Lower lobe of right lung (tissue), 2 donors: ENCODE measurements around the gene CRIP1. TPM values are rescaled to one million over a fixed set of nuclear protein-coding genes. Genes with fewer than 3 reads are reported as not detected.

ENCODE experiments used
- ATAC-seq, 2 donors: fragments of 200-7000 bp; cut with Tn5 transposase; one replicate each; pipeline ENCODE4 v1.9.1; 2020 to 2022; ENCODE audit warnings: mild to moderate bottlenecking in 2 of 2, moderate library complexity in 2 of 2
- DNase-seq: peaks from one replicate; pipeline ENCODE4 v3.0.0-alpha.2; 2020
- H3K27ac ChIP-seq: fragments of 200-600 bp; one replicate; pipeline ENCODE4 v1.8.0; 2022
- H3K27me3 ChIP-seq: fragments of 200-600 bp; one replicate; pipeline ENCODE4 v1.8.0; 2022; ENCODE audit warnings: low read depth
- H3K36me3 ChIP-seq: fragments of 200-600 bp; one replicate; pipeline ENCODE4 v1.8.0; 2022; ENCODE audit warnings: mild to moderate bottlenecking
- H3K4me1 ChIP-seq: fragments of 200-600 bp; one replicate; pipeline ENCODE4 v1.8.0; 2022
- H3K4me3 ChIP-seq: fragments of 200-600 bp; one replicate; pipeline ENCODE4 v1.8.0; 2022; ENCODE audit warnings: mild to moderate bottlenecking
- H3K9me3 ChIP-seq: fragments of 200-600 bp; one replicate; pipeline ENCODE4 v1.8.0; 2022
- intact Hi-C: fragments of 100-400 bp; cut with DNase I; formaldehyde crosslinking; loops from one replicate; pipeline ENCODE4 v1.11.0; 2022
- total RNA-seq: library from RNA; stranded (reverse); fragmentation: NEBNext Ultra II Directional; extraction: Animal tissue kit (Norgen Biotek cat#: 25700); gene quantifications from one replicate; pipeline ENCODE4 v1.2.1, GENCODE V29; 2021
- TF ChIP-seq, protein P1 (sequence below): fragments of 200-600 bp; IDR thresholded peaks from one replicate; pipeline ENCODE4 v1.8.0; 2022; ENCODE audit warnings: antibody characterized with exemption, mild to moderate bottlenecking
- donor health status: DM: no; HTN: yes; CAD: no; lungs with severe emphysema.

CRIP1 gene
- total RNA-seq, 1 donor from 2014 or later, result 237 TPM

DNA sequence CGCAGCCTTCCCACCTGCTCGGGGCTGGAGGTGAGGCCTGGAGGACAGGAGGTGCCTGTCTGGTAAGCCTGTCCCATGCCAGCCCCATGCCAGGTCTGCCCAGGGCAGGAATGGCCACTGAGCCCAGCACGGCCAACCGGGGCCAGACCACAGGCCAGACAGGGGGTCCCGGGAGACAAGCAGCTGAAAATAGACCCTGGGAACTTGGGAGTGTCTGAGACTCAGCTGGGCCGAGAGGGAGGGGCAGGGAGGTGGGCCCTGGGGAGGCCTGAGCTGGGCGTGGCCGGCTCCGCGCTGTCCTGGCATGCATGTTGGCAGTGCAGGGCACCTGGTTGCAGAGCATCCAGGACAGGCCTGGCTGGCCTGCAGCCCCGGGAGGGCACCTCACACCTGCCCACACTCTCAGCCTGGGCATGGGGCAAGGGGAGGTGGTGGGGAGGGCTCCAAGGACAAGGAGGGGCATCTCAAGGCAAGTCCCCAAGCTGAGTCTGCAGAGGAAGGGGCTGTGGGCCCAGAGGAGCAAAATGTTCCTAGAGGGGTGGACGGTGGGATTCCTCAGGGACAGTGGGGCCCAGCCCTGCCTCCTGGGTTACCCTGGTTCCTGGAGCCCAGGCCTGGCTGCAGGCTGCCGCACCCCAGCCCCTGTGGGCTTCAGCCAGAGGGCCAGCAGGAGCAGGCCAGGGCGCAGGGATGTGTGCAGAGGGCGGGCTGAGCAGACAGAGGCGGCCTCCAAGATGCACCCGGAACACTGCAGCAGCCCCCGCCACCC lies 3.2 kb upstream of the CRIP1 start:
- intact Hi-C loops, result no loop called here
- H3K4me3 ChIP-seq, result no peak overlapping the region
- H3K27me3 ChIP-seq, result no peaks in the 10 kb centered on the region
- TF ChIP-seq, protein P1, sequence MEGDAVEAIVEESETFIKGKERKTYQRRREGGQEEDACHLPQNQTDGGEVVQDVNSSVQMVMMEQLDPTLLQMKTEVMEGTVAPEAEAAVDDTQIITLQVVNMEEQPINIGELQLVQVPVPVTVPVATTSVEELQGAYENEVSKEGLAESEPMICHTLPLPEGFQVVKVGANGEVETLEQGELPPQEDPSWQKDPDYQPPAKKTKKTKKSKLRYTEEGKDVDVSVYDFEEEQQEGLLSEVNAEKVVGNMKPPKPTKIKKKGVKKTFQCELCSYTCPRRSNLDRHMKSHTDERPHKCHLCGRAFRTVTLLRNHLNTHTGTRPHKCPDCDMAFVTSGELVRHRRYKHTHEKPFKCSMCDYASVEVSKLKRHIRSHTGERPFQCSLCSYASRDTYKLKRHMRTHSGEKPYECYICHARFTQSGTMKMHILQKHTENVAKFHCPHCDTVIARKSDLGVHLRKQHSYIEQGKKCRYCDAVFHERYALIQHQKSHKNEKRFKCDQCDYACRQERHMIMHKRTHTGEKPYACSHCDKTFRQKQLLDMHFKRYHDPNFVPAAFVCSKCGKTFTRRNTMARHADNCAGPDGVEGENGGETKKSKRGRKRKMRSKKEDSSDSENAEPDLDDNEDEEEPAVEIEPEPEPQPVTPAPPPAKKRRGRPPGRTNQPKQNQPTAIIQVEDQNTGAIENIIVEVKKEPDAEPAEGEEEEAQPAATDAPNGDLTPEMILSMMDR, result no peak
- no peaks in the 10 kb centered on the region for H3K9me3 ChIP-seq
- peaks cover 90% of the 10 kb centered on the region for H3K4me1 ChIP-seq
- no peak for ATAC-seq
- peaks cover 11% of the 10 kb centered on the region for H3K36me3 ChIP-seq
- no peak for DNase-seq
- peak overlapping the region; percentile 99 for H3K27ac ChIP-seq

DNA sequence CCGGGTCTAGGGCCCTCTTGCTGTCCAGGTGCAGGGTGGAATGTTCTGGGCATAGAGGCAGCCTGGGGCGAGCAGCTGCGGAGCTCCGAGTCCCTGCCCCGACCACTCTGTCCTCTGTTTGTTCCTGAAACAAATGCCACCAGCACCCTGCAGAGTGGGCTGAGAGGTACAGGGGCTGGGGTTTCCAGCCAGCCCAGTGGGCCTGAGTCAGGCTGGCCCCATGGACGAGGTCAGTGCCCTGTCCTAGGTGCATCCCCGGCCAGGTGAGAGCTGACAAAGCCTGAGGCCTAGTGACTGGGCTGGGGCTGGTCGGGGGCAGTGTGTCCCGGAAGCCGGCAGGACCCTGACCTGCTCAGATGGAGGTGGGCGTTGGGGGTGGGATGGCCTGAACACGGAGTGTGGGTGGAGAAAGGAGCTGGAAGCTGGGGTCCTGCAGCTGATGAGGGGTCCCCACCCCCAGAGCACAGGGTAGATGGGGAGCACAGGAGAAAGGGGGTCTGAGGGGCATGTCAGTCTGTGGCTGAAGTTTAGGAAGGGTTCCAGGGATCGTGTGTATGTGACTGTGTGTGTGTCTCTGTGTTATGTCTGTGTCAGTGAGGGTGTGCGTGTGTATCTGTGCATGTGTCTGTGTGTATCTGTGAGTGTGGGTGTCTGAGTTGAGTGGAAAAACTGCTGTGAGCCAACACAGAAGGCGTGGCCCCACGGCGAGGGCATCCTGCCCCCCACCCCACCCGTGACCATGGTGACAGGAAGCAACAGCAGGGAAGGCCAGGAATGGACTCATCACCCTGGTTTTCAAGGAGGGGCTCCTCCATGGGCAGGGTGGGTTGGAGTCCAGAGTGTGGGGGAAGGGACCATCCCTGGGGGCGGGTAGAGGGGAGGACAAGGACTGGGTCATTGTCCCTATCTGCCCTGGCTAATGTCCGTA lies 2.4 kb upstream of the CRIP1 start:
- Histone ChIP-seq H3K36me3 (peaks cover 7% of the 10 kb centered on the region), H3K4me3 (no peak overlapping the region), H3K27me3 (no peaks in the 10 kb centered on the region), H3K27ac (peak overlapping the region; percentile 99), H3K4me1 (peaks cover 98% of the 10 kb centered on the region), H3K9me3 (no peaks in the 10 kb centered on the region)
- ATAC-seq, result no peak
- DNase-seq, result peak; percentile 73
- TF ChIP-seq, protein P1, result no peak
- intact Hi-C loops, result no loop called here

DNA sequence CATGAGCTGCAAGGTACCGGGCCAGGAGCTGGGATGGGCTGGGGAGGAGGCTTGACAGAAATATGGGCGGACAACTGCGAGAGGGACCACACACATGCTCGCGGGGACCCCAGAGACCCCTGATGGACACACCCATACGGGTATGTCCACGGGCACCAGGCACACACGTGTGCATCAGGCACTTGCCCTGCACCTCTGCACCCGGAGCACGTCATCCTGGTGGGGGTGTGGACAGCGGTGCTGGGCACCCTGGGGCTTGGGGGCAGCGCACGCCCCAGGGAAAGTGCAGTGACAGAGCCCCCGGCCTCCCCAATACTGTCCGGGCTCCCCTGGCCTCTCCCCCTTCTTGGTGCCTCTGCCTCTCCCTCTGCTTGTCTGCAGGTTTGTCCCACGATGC lies 1.7 kb upstream of the CRIP1 start:
- Histone ChIP-seq H3K9me3 (no peaks in the 10 kb centered on the region), H3K27ac (peak overlapping the region; percentile 99), H3K27me3 (no peaks in the 10 kb centered on the region), H3K4me3 (no peak overlapping the region), H3K4me1 (peaks cover 99% of the 10 kb centered on the region), H3K36me3 (no peaks in the 10 kb centered on the region)
- TF ChIP-seq, protein P1, result no peak
- no peak for ATAC-seq
- no peak for DNase-seq
- intact Hi-C loops, result no loop called here

- Histone ChIP-seq H3K36me3 (no peaks in the 10 kb centered on the region), H3K4me1 (peaks cover 92% of the 10 kb centered on the region), H3K4me3 (peak overlapping the region; percentile 83), H3K9me3 (no peaks in the 10 kb centered on the region), H3K27me3 (no peaks in the 10 kb centered on the region), H3K27ac (peak overlapping the region; percentile 99)
- TF ChIP-seq, protein P1, result peak; percentile 52
- no peak for DNase-seq
- no peak for ATAC-seq
- intact Hi-C loops, result no loop called here
These were observed 935 bp upstream of the CRIP1 start for GRCh38 chr14:105485739-105486162.

- TF ChIP-seq, protein P1, result no peak
- ATAC-seq, result no peak
- Histone ChIP-seq H3K36me3 (no peaks in the 10 kb centered on the region), H3K9me3 (no peaks in the 10 kb centered on the region), H3K4me1 (peaks cover 79% of the 10 kb centered on the region), H3K27me3 (no peaks in the 10 kb centered on the region), H3K4me3 (peak overlapping the region; percentile 83), H3K27ac (peak overlapping the region; percentile 99)
- DNase-seq, result peak; percentile 81
- intact Hi-C loops, result no loop called here
These were observed 325 bp downstream of the CRIP1 start for GRCh38 chr14:105486974-105487448.
